GM23248 (cell line): ENCODE results near the gene ALDH3B1. TPM values are rescaled to one million over a fixed set of nuclear protein-coding genes. Genes with fewer than 3 reads are reported as not detected.

Experiments used
- DNase-seq: peaks from one replicate; pipeline ENCODE4 v3.0.0-alpha.2; 2015
- H2AFZ ChIP-seq: fragments of 200-600 bp; sonication (generic); 2 replicates; pipeline ENCODE4 v1.6.1; 2016; ENCODE audit warnings: antibody characterized with exemption
- H3F3A ChIP-seq: fragments of 200-600 bp; sonication (generic); 2 replicates; pipeline ENCODE4 v1.6.1; 2016; ENCODE audit warnings: mild to moderate bottlenecking, antibody characterized with exemption, mixed run types; ENCODE audit not compliant: insufficient read depth
- H3K27ac ChIP-seq: fragments of 200-600 bp; sonication (generic); 2 replicates; pipeline ENCODE4 v1.5.1; 2016; ENCODE audit warnings: mild to moderate bottlenecking
- H3K27me3 ChIP-seq: fragments of 200-600 bp; sonication (generic); replicated peaks from 2 replicates; pipeline ENCODE4 v1.6.1; 2016; ENCODE audit warnings: mild to moderate bottlenecking; ENCODE audit not compliant: insufficient read depth
- H3K36me3 ChIP-seq: fragments of 200-600 bp; sonication (generic); 2 replicates; pipeline ENCODE4 v1.6.1; 2016; ENCODE audit warnings: low read depth, mild to moderate bottlenecking
- H3K4me1 ChIP-seq: fragments of 200-600 bp; sonication (generic); 2 replicates; pipeline ENCODE4 v1.6.1; 2016; ENCODE audit warnings: mild to moderate bottlenecking; ENCODE audit not compliant: insufficient read depth
- H3K4me2 ChIP-seq: fragments of 200-600 bp; sonication (generic); one replicate; pipeline ENCODE4 v1.6.1; 2016; ENCODE audit warnings: mild to moderate bottlenecking; ENCODE audit not compliant: unreplicated experiment
- H3K4me3 ChIP-seq: fragments of 200-600 bp; sonication (generic); 2 replicates; pipeline ENCODE4 v1.5.1; 2016; ENCODE audit warnings: mild to moderate bottlenecking
- H3K79me2 ChIP-seq: fragments of 200-600 bp; sonication (generic); 2 replicates; pipeline ENCODE4 v1.6.1; 2016; ENCODE audit warnings: mild to moderate bottlenecking; ENCODE audit not compliant: insufficient read depth
- H3K9ac ChIP-seq: fragments of 200-600 bp; sonication (generic); 2 replicates; pipeline ENCODE4 v1.6.1; 2016; ENCODE audit warnings: mild to moderate bottlenecking
- H3K9me2 ChIP-seq: fragments of 200-600 bp; sonication (generic); 2 replicates; pipeline ENCODE4 v1.6.1; 2016; ENCODE audit warnings: mixed run types, mild to moderate bottlenecking, moderate library complexity; ENCODE audit not compliant: insufficient read depth
- H3K9me3 ChIP-seq: fragments of 200-600 bp; sonication (generic); one replicate; pipeline ENCODE4 v1.6.1; 2017; ENCODE audit warnings: low read depth
- H4K20me1 ChIP-seq: fragments of 200-600 bp; sonication (generic); 2 replicates; pipeline ENCODE4 v1.6.0; 2016; ENCODE audit not compliant: insufficient read depth
- EZH2 ChIP-seq: fragments of 200-600 bp; sonication (generic); IDR thresholded peaks from 2 replicates; pipeline ENCODE4 v1.6.1; 2018; ENCODE audit warnings: antibody characterized with exemption, mild to moderate bottlenecking; ENCODE audit not compliant: insufficient read depth, poor library complexity, severe bottlenecking
- EZH2phosphoT487 ChIP-seq: fragments of 200-600 bp; sonication (generic); IDR thresholded peaks from 2 replicates; pipeline ENCODE4 v1.6.1; 2018; ENCODE audit warnings: antibody characterized with exemption, moderate library complexity, mild to moderate bottlenecking, low read depth; ENCODE audit not compliant: insufficient read depth
- WGBS, 2 experiments: methylation state at CpG; one replicate each; pipeline ENCODE4 v1.1.6; 2015 to 2017; ENCODE audit warnings: low lambda C conversion rate in 2 of 2, low coverage in 1 of 2; ENCODE audit errors: missing lambda C conversion rate in 2 of 2; 5-methylcytosine and 5-hydroxymethylcytosine counted together
- in situ Hi-C: fragments of 300-500 bp; cut with MboI; formaldehyde crosslinking; loops from 2 replicates; pipeline ENCODE4 v1.15.0; 2020
- polyA plus RNA-seq: library from polyadenylated mRNA; unstranded; fragments of >200 nt; fragmentation: Nextera tagmentation; extraction: Ambion mirVana; gene quantifications from 2 replicates; pipeline ENCODE4 v1.2.1, GENCODE V29; 2016
- total RNA-seq: library from RNA; depleted of rRNA; stranded (reverse); fragments of >200 nt; shearing (Covaris generic); gene quantifications from 2 replicates; pipeline ENCODE4 v1.2.3, GENCODE V29; 2014

The ALDH3B1 gene
- total and polyA plus RNA-seq, 2 experiments from 2014 or later: 42.7 to 63.9 TPM

DNA sequence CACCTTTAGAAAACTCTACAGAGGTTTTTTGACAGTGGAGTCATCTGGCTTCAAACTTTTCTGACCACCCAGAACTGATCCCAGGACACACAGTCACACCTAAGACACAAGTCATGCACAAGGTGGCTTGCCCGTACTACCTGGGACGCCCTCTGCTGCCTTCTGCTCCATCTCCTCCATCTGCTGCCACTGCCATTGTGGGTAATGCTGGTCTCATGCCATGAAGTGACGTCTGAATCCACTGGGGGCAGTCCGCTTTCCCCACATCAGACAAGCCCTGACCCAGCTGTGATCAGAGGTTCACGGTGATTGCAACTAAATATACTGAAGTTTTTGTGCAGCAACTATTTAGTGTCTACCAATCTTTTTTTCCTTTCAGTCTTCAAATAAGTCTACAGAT lies 14.9 kb downstream of the ALDH3B1 start:
- H3K27ac ChIP-seq: no peak overlapping the region
- in situ Hi-C loops: no loop called here
- H3K79me2 ChIP-seq: peaks cover 6% of the 10 kb centered on the region; the same call in 1 of the 2 replicates
- no peaks in the 10 kb centered on the region for H3K9me2 ChIP-seq
- H2AFZ ChIP-seq: no peak overlapping the region
- TF ChIP-seq EZH2: no peak
- TF ChIP-seq EZH2phosphoT487: no peak
- no peak overlapping the region for H3K9ac ChIP-seq
- WGBS, 2 experiments: 85 to 87% methylated on average over 5 of the region's 5 CpGs
- H3K4me3 ChIP-seq: no peak overlapping the region
- no peak for DNase-seq
- H3K4me2 ChIP-seq: no peak overlapping the region
- no peaks in the 10 kb centered on the region for H4K20me1 ChIP-seq
- H3K27me3 ChIP-seq: no peaks in the 10 kb centered on the region
- no peaks in the 10 kb centered on the region; the same call in 1 of the 2 replicates for H3K36me3 ChIP-seq
- H3K4me1 ChIP-seq: peaks cover 29% of the 10 kb centered on the region
- no peaks in the 10 kb centered on the region for H3K9me3 ChIP-seq
- H3F3A ChIP-seq: peaks cover 24% of the 10 kb centered on the region

DNA sequence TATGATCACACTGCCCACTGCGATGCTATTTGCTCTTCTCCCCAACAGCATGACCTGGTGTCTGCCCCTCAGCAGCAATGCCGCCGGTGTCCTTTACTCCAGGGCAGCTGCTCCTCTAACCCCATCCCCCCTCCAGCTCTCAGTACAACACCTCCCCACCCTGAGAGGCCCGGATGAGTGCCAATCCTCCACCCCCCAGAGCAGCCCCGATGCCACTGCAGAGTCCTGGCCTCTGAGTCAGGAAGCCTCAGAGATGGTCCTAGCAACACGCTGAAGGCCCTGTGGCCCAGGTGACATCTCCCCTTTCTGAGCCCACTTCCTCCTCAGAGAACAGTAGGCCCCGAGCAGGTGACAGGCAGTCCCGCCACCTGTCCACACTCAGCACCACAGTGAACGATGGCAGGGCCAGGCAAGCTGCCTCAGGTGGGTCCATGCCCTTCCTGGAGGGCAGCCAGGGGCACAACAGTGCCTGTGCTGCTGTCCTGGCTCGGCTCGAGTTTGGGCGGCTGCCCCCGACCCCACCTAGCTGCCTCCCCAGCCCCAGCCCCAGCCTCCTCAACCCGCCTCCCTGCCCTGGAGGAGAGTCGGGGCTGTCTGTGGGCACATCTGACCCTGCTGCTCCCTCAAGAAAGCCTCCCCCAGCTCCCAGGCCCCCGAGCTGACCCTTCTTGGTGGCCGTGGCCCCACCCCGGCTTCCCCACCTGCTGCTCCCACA lies 16.4 kb downstream of the ALDH3B1 start:
- H3K4me1 ChIP-seq: peaks cover 33% of the 10 kb centered on the region
- peaks cover 24% of the 10 kb centered on the region for H3F3A ChIP-seq
- H3K4me3 ChIP-seq: no peak overlapping the region
- peak overlapping the region; percentile 97; the same call in 1 of the 2 replicates for H3K27ac ChIP-seq
- no peak for TF ChIP-seq EZH2
- TF ChIP-seq EZH2phosphoT487: no peak
- H3K27me3 ChIP-seq: no peaks in the 10 kb centered on the region
- no peaks in the 10 kb centered on the region; the same call in 1 of the 2 replicates for H3K36me3 ChIP-seq
- WGBS, 2 experiments: 89 to 92% methylated on average over 11 to 18 of the region's 18 CpGs
- H3K79me2 ChIP-seq: peaks cover 16% of the 10 kb centered on the region
- peak overlapping the region; percentile 77 for H3K9ac ChIP-seq
- H3K4me2 ChIP-seq: no peak overlapping the region
- no peaks in the 10 kb centered on the region for H3K9me2 ChIP-seq
- H4K20me1 ChIP-seq: no peaks in the 10 kb centered on the region
- no peak overlapping the region for H2AFZ ChIP-seq
- DNase-seq: no peak
- in situ Hi-C loops: no loop called here
- H3K9me3 ChIP-seq: no peaks in the 10 kb centered on the region

DNA sequence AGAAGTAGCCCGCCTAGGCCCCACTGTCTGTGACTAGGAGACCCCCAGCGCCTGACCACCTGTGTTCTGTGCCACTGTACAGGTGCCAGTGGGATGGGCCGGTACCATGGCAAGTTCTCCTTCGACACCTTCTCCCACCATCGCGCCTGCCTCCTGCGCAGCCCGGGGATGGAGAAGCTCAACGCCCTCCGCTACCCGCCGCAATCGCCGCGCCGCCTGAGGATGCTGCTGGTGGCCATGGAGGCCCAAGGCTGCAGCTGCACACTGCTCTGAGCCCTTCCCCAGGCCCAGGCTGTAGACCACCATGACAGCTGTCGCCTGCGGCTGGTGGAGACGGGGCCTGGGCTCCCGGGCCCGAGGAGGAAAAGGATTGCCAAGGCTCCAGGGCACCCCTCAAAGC lies 17.5 kb downstream of the ALDH3B1 start:
- peaks cover 27% of the 10 kb centered on the region for H3K79me2 ChIP-seq
- H3K36me3 ChIP-seq: no peaks in the 10 kb centered on the region; the same call in 1 of the 2 replicates
- peak overlapping the region; percentile 77 for H3K9ac ChIP-seq
- H2AFZ ChIP-seq: no peak overlapping the region
- no peaks in the 10 kb centered on the region for H3K27me3 ChIP-seq
- no peaks in the 10 kb centered on the region for H4K20me1 ChIP-seq
- DNase-seq: no peak
- peaks cover 37% of the 10 kb centered on the region for H3K4me1 ChIP-seq
- in situ Hi-C loops: no loop called here
- 83 to 87% methylated on average over 20 to 21 of the region's 21 CpGs for WGBS, 2 experiments
- H3K4me3 ChIP-seq: no peak overlapping the region
- TF ChIP-seq EZH2: no peak
- no peak for TF ChIP-seq EZH2phosphoT487
- H3K9me3 ChIP-seq: no peaks in the 10 kb centered on the region
- H3F3A ChIP-seq: peaks cover 24% of the 10 kb centered on the region
- H3K4me2 ChIP-seq: peak overlapping the region; percentile 44
- peak overlapping the region; percentile 97 for H3K27ac ChIP-seq
- no peaks in the 10 kb centered on the region for H3K9me2 ChIP-seq

DNA sequence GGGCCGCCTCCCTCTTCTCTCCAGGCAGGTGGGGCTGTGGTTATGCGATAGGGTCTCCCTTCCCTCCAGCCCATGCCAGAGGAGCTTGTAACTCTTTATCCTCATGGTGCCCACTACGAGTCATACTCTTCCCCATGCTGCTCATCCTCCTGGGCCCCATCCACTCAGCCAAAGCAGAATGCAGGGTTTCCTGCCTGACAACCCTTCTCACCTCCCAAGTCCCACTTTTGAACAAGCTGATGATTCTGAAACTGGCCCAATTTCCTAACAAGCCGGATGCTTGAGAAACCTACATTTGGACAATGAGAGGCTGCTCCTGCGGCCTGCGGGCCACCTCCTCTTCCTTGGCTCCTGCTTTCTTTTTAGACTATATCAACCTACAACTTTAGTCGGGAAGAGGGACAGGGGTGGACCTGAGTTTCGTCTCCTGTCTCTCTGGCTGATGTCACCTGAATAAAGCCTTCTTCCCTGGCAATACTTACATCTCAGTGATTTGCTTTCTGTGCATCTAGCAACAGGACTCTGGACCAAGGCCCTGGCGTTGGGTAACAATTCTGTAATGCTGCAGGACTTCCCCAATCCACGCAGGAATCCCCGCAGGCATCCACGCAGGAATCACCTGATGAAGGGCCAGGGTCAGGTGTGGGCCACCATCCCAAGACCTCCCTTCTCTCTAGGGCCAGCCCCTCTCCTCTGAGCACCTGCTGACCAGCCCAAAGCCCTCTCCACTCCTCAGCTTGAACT lies 18.8 kb downstream of the ALDH3B1 start:
- Histone ChIP-seq H3K4me3 (peak overlapping the region; percentile 86), H3K27ac (peak overlapping the region; percentile 97)

More for the DNA sequence above, 18.8 kb downstream of the ALDH3B1 start:
- in situ Hi-C loops: no loop called here
- H3K27me3 ChIP-seq: no peaks in the 10 kb centered on the region
- H4K20me1 ChIP-seq: no peaks in the 10 kb centered on the region
- H3K4me1 ChIP-seq: peaks cover 37% of the 10 kb centered on the region
- H3K4me2 ChIP-seq: peak overlapping the region; percentile 96
- H3K9ac ChIP-seq: peak overlapping the region; percentile 94
- H3K36me3 ChIP-seq: peaks cover 3% of the 10 kb centered on the region; the same call in 1 of the 2 replicates
- peak; percentile 84 for DNase-seq
- no peaks in the 10 kb centered on the region for H3K9me3 ChIP-seq
- peaks cover 29% of the 10 kb centered on the region for H3K79me2 ChIP-seq
- TF ChIP-seq EZH2phosphoT487 (no peak), EZH2 (no peak)
- WGBS, 2 experiments: 61% methylated on average over 12 of the region's 12 CpGs
- peaks cover 24% of the 10 kb centered on the region for H3F3A ChIP-seq
- H2AFZ ChIP-seq: no peak overlapping the region
- H3K9me2 ChIP-seq: no peaks in the 10 kb centered on the region
